RWPE2 (cell line): Measurements from ENCODE around the gene PRPF18.
"Not testable (repeated sequence)": the region's sequence is repeated elsewhere in the genome, so short reads cannot be mapped to it uniquely, and the experiment has no call there.

Experiments
- ATAC-seq: fragments of 200-7000 bp; cut with Tn5 transposase; 3 replicates; pipeline ENCODE4 v1.9.1; 2021; ENCODE audit warnings: low read depth
- DNase-seq: peaks from one replicate; pipeline ENCODE4 v3.0.0-alpha.2; 2020; ENCODE audit warnings: low spot score
- H3K27ac ChIP-seq: fragments of 450-650 bp; 2 replicates; pipeline ENCODE4 v1.5.1; 2017; ENCODE audit warnings: mild to moderate bottlenecking; ENCODE audit not compliant: poor library complexity, severe bottlenecking
- H3K27me3 ChIP-seq: fragments of 250-450 bp; sonication (Bioruptor Pico); 2 replicates; pipeline ENCODE4 v1.5.1; 2021; ENCODE audit warnings: mild to moderate bottlenecking, moderate library complexity; ENCODE audit not compliant: insufficient read depth, poor library complexity, severe bottlenecking
- H3K36me3 ChIP-seq: fragments of 250-450 bp; sonication (Bioruptor Pico); 2 replicates; pipeline ENCODE4 v1.5.1; 2020; ENCODE audit warnings: low read depth, mild to moderate bottlenecking, moderate library complexity
- H3K4me1 ChIP-seq: fragments of 250-450 bp; sonication (Bioruptor Pico); 2 replicates; pipeline ENCODE4 v1.5.1; 2021; ENCODE audit warnings: mild to moderate bottlenecking, moderate library complexity; ENCODE audit not compliant: insufficient read depth, poor library complexity, severe bottlenecking
- H3K4me3 ChIP-seq: fragments of 250-450 bp; sonication (Bioruptor Pico); 2 replicates; pipeline ENCODE4 v1.5.1; 2021; ENCODE audit warnings: mild to moderate bottlenecking, moderate library complexity; ENCODE audit not compliant: severe bottlenecking
- H3K9me3 ChIP-seq: fragments of 250-450 bp; sonication (Bioruptor Pico); 2 replicates; pipeline ENCODE4 v1.5.1; 2021; ENCODE audit warnings: mild to moderate bottlenecking, moderate library complexity; ENCODE audit not compliant: severe bottlenecking
- CTCF ChIP-seq: fragments of 450-650 bp; IDR thresholded peaks from one replicate; pipeline ENCODE4 v1.5.1; 2017; ENCODE audit warnings: mild to moderate bottlenecking, moderate library complexity; ENCODE audit not compliant: poor library complexity, severe bottlenecking

PRPF18 gene

GRCh38 chr10:13586676-13587355 lies at the start of gene PRPF18:
Gene PRPF18 (plus strand): TSS chr10:13586965. CDS start chr10:13587087, 122 bp downstream.
- H3K4me3 ChIP-seq: peak within 1 kb of the TSS; percentile 54
- TF ChIP-seq CTCF: peak; percentile 98
- H3K36me3 ChIP-seq: peaks cover 9% of the 10 kb centered on the region; the same call in 1 of the 2 replicates
- H3K27ac ChIP-seq: no peak within 1 kb of the TSS
- peak; percentile 91 for DNase-seq
- no peaks in the 10 kb centered on the region for H3K27me3 ChIP-seq
- peaks cover 5% of the 10 kb centered on the region for H3K4me1 ChIP-seq
- peak; percentile 97 for ATAC-seq
- no peaks in the 10 kb centered on the region for H3K9me3 ChIP-seq

- H3K36me3 ChIP-seq, DNase-seq, H3K4me1 ChIP-seq, H3K27ac ChIP-seq, H3K4me3 ChIP-seq, H3K27me3 ChIP-seq, H3K9me3 ChIP-seq, ATAC-seq: not testable (repeated sequence)
Observed at GRCh38 chr10:13537985-13538384, 48.8 kb upstream of the PRPF18 start.

GRCh38 chr10:13542533-13542932 lies 44.2 kb upstream of the PRPF18 start:
- H3K4me3 ChIP-seq: no peak overlapping the region
- DNase-seq (no peak), ATAC-seq (no peak)
- H3K27ac ChIP-seq: no peak overlapping the region
- no peaks in the 10 kb centered on the region for H3K4me1 ChIP-seq
- H3K9me3 ChIP-seq: no peaks in the 10 kb centered on the region
- peaks cover 15% of the 10 kb centered on the region for H3K27me3 ChIP-seq
- no peak for TF ChIP-seq CTCF
- no peaks in the 10 kb centered on the region for H3K36me3 ChIP-seq

- ATAC-seq (no peak), DNase-seq (no peak)
Observed at GRCh38 chr10:13550802-13551201, 36.0 kb upstream of the PRPF18 start.

GRCh38 chr10:13555884-13556510 lies 30.8 kb upstream of the PRPF18 start:
- Histone ChIP-seq H3K27ac (no peak overlapping the region), H3K9me3 (no peaks in the 10 kb centered on the region), H3K4me3 (no peak overlapping the region), H3K27me3 (no peaks in the 10 kb centered on the region), H3K36me3 (no peaks in the 10 kb centered on the region), H3K4me1 (no peaks in the 10 kb centered on the region)
- ATAC-seq: no peak
- TF ChIP-seq CTCF: no peak
- no peak for DNase-seq

More at GRCh38 chr10:13550802-13551201, 36.0 kb upstream of the PRPF18 start:
- Histone ChIP-seq H3K9me3 (peaks cover 4% of the 10 kb centered on the region), H3K27me3 (no peaks in the 10 kb centered on the region), H3K27ac (no peak overlapping the region), H3K4me1 (no peaks in the 10 kb centered on the region), H3K36me3 (no peaks in the 10 kb centered on the region), H3K4me3 (no peak overlapping the region)
- no peak for TF ChIP-seq CTCF
